Metanephros (tissue), 1 donor: Measurements from ENCODE around the gene CYP2F1. TPM values are rescaled to one million over a fixed set of nuclear protein-coding genes. Genes with fewer than 3 reads are reported as not detected.

Experiments
- total RNA-seq: library from RNA; depleted of rRNA; stranded (reverse); fragments of >200 nt; gene quantifications from one replicate; pipeline ENCODE4 v1.2.3, GENCODE V29; 2014

CYP2F1 gene
- total RNA-seq = not detected

GRCh38 chr19:41114132-41114531, at the start of gene CYP2F1:
Gene CYP2F1, plus strand, starts transcription at chr19:41114432. Its CDS starts 1,757 bp downstream, at chr19:41116189.

GRCh38 chr19:41088151-41088550, 26.1 kb upstream of the CYP2F1 start, which contains the start of gene CYP2A13:
Gene CYP2A13, plus strand, starts transcription at chr19:41088451. Its CDS starts 21 bp downstream, at chr19:41088472.

Other genes starting within 250 kb of the CYP2F1 start
- gene CYP2A7, start 232.2 kb upstream of the CYP2F1 start, total RNA-seq = not detected
- gene CYP2B6, start 123.2 kb upstream of the CYP2F1 start, total RNA-seq = 0.41 TPM
- gene CYP2A13, start 26.0 kb upstream of the CYP2F1 start, total RNA-seq = not detected
- 1.3 TPM for gene CYP2S1, start 78.8 kb downstream of the CYP2F1 start, total RNA-seq
- 48.8 TPM for gene AXL, start 104.8 kb downstream of the CYP2F1 start, total RNA-seq
- gene HNRNPUL1, start 149.9 kb downstream of the CYP2F1 start, total RNA-seq = 152 TPM
- gene CCDC97, start 195.7 kb downstream of the CYP2F1 start, total RNA-seq = 21.4 TPM
- gene TGFB1, start 239.5 kb downstream of the CYP2F1 start, total RNA-seq = 23.9 TPM
- 6.9 TPM for gene B9D2, start 249.7 kb downstream of the CYP2F1 start, total RNA-seq